Measurements from ENCODE around the gene SPATA31C2.
"Not testable (repeated sequence)": the region's sequence is repeated elsewhere in the genome, so short reads cannot be mapped to it uniquely, and the experiment has no call there.

The SPATA31C2 gene

GRCh38 chr9:88118121-88118520 is 20.2 kb downstream of the SPATA31C2 start:
- DNase-seq = not testable (repeated sequence)

GRCh38 chr9:88114968-88115612 is 23.2 kb downstream of the SPATA31C2 start:
- not testable (repeated sequence) for DNase-seq

- DNase-seq = not testable (repeated sequence)
Observed at GRCh38 chr9:88114283-88114967, 23.9 kb downstream of the SPATA31C2 start.

- DNase-seq = not testable (repeated sequence)
Observed at GRCh38 chr9:88113156-88114130, 24.8 kb downstream of the SPATA31C2 start.

- no peak for DNase-seq
Observed at GRCh38 chr9:88110026-88110425, 28.2 kb downstream of the SPATA31C2 start.

GRCh38 chr9:88108779-88109178 is 29.5 kb downstream of the SPATA31C2 start:
- DNase-seq = no peak

GRCh38 chr9:88106492-88106891 is 31.8 kb downstream of the SPATA31C2 start:
- peak in 1 of 2 donors; percentile 2 for DNase-seq

- peak in 1 of 2 donors; percentile 9 for DNase-seq
Observed at GRCh38 chr9:88092797-88093331, 45.4 kb downstream of the SPATA31C2 start.

- no peak for DNase-seq
Observed at GRCh38 chr9:88090151-88090581, 48.1 kb downstream of the SPATA31C2 start.

- DNase-seq = no peak
Observed at GRCh38 chr9:88087906-88088305, 50.4 kb downstream of the SPATA31C2 start.

- DNase-seq = no peak
Observed at GRCh38 chr9:88085476-88085875, 52.8 kb downstream of the SPATA31C2 start.

GRCh38 chr9:88084357-88085183 is 53.7 kb downstream of the SPATA31C2 start:
- no peak for DNase-seq

All from inflammatory macrophage treated with lipopolysaccharide for 1 hour (primary cell).